HepG2 (cell line): ENCODE data around the gene KLF9. TPM values are rescaled to one million over a fixed set of nuclear protein-coding genes. Genes with fewer than 3 reads are reported as not detected.

ENCODE experiments used
- ARNT2 ChIP-seq: sonication (generic); formaldehyde crosslinking; IDR thresholded peaks from 2 replicates; pipeline ENCODE4 v1.8.0; 2022; ENCODE audit warnings: mild to moderate bottlenecking, low read depth, missing genetic modification reagents, moderate library complexity
- DZIP1 ChIP-seq: sonication (generic); formaldehyde crosslinking; IDR thresholded peaks from 2 replicates; pipeline ENCODE4 v1.5.0; 2020; ENCODE audit warnings: mild to moderate bottlenecking, missing genetic modification reagents
- E2F5 ChIP-seq: sonication (generic); formaldehyde crosslinking; conservative IDR thresholded peaks from 2 replicates; pipeline ENCODE4 v1.4.0; 2020; ENCODE audit warnings: missing genetic modification reagents
- KAT8 ChIP-seq: IDR thresholded peaks from 2 replicates; pipeline ENCODE4 v1.6.1; 2016; ENCODE audit warnings: missing genetic modification reagents, missing compliant biosample characterization
- RFX1 ChIP-seq: fragments of 450-650 bp; IDR thresholded peaks from 2 replicates; pipeline ENCODE4 v1.6.1; 2017
- YEATS4 ChIP-seq: sonication (generic); formaldehyde crosslinking; IDR thresholded peaks from 2 replicates; pipeline ENCODE4 v1.4.0; 2020; ENCODE audit warnings: missing genetic modification reagents, borderline replicate concordance
- ZFX ChIP-seq: sonication (generic); formaldehyde crosslinking; IDR thresholded peaks from 2 replicates; pipeline ENCODE4 v1.4.0; 2020; ENCODE audit warnings: mild to moderate bottlenecking, low read depth, missing genetic modification reagents, moderate library complexity
- ZNF318 ChIP-seq: sonication (generic); formaldehyde crosslinking; IDR thresholded peaks from 2 replicates; pipeline ENCODE4 v1.4.0; 2020; ENCODE audit warnings: mild to moderate bottlenecking, missing genetic modification reagents
- ZNF549 ChIP-seq: sonication (generic); formaldehyde crosslinking; IDR thresholded peaks from 2 replicates; pipeline ENCODE4 v1.5.0; 2020; ENCODE audit warnings: missing genetic modification reagents
- ZNF605 ChIP-seq: sonication (generic); formaldehyde crosslinking; IDR thresholded peaks from 2 replicates; pipeline ENCODE4 v1.8.0; 2022; ENCODE audit warnings: mild to moderate bottlenecking, missing genetic modification reagents
- ZNF691 ChIP-seq: sonication (generic); formaldehyde crosslinking; IDR thresholded peaks from 2 replicates; pipeline ENCODE4 v1.4.0; 2020; ENCODE audit warnings: missing genetic modification reagents, low read depth, mild to moderate bottlenecking, borderline replicate concordance
- ZNF784 ChIP-seq: sonication (generic); formaldehyde crosslinking; IDR thresholded peaks from 2 replicates; pipeline ENCODE4 v1.5.1; 2020; ENCODE audit warnings: missing genetic modification reagents, mild to moderate bottlenecking, borderline replicate concordance
- ZSCAN5A ChIP-seq: sonication (generic); formaldehyde crosslinking; IDR thresholded peaks from 2 replicates; pipeline ENCODE4 v1.8.0; 2022; ENCODE audit warnings: mild to moderate bottlenecking, missing genetic modification reagents, borderline replicate concordance
- polyA plus RNA-seq, 8 experiments: library from polyadenylated mRNA; depleted of rRNA in 3 of 8; stranded (reverse) in 7 of 8; unstranded in 1 of 8; fragments of >200 nt; fragmentation: Illumina TruSeq in 4 of 8; extraction: Trizol in 4 of 8; gene quantifications; 2 replicates each; pipeline versions ENCODE4 v1.2.1 to v1.2.3, GENCODE V29; 2011 to 2016; ENCODE audit warnings: low read depth in 4 of 8, missing spikeins in 1 of 8, mixed read lengths in 1 of 8; ENCODE audit not compliant: insufficient read depth in 1 of 8
- total RNA-seq, 5 experiments: library from RNA; depleted of rRNA; stranded (reverse); fragments of >200 nt; fragmentation: Illumina TruSeq; extraction: Trizol; gene quantifications; 2 replicates each; pipeline ENCODE4 v1.2.3, GENCODE V29; 2016; ENCODE audit warnings: low read depth in 1 of 5

KLF9 gene
- total and polyA plus RNA-seq, 2 of the 13 experiments (the other 11 are each of a cell fraction or from before 2014, with no cell fraction given), result 5.7 to 7.2 TPM

GRCh38 chr9:70374962-70375618 is 39.4 kb downstream of the KLF9 start (continued):
- TF ChIP-seq ZNF318 (CRISPR knock-in tag), result no peak
- no peak for TF ChIP-seq ZNF784 (CRISPR knock-in tag)
- no peak for TF ChIP-seq KAT8 (CRISPR knock-in tag)
- no peak for TF ChIP-seq DZIP1
- TF ChIP-seq ZSCAN5A (CRISPR knock-in tag), result no peak
- no peak for TF ChIP-seq ZFX (CRISPR knock-in tag)
- TF ChIP-seq YEATS4, result no peak
- no peak for TF ChIP-seq E2F5 (CRISPR knock-in tag)
- no peak for TF ChIP-seq ZNF691
- no peak for TF ChIP-seq ZNF549
- no peak for TF ChIP-seq ARNT2 (CRISPR knock-in tag)
- no peak for TF ChIP-seq ZNF605 (CRISPR knock-in tag)
- no peak for TF ChIP-seq RFX1
